GM12891 (cell line): ENCODE data around the gene LIMS1.

Experiments used
- PAX5 ChIP-seq: IDR thresholded peaks from 2 replicates; pipeline ENCODE4 v1.6.1; 2011; ENCODE audit warnings: low read length, moderate library complexity, mild to moderate bottlenecking; ENCODE audit not compliant: insufficient read depth, severe bottlenecking
- POLR2A ChIP-seq: IDR thresholded peaks from 2 replicates; pipeline ENCODE4 v1.6.1; 2011; ENCODE audit warnings: low read depth, low read length, control low read depth
- POLR2AphosphoS5 ChIP-seq: IDR thresholded peaks from 2 replicates; pipeline ENCODE4 v1.6.1; 2011; ENCODE audit warnings: low read depth, low read length, control low read depth
- POU2F2 ChIP-seq: IDR thresholded peaks from 2 replicates; pipeline ENCODE4 v1.6.1; 2011; ENCODE audit warnings: low read depth, mild to moderate bottlenecking, control low read depth, low read length, moderate library complexity
- SPI1 ChIP-seq: IDR thresholded peaks from 2 replicates; pipeline ENCODE4 v1.6.1; 2011; ENCODE audit warnings: low read depth, low read length, control low read depth
- TAF1 ChIP-seq: IDR thresholded peaks from 2 replicates; pipeline ENCODE4 v1.6.1; 2011; ENCODE audit warnings: low read depth, low read length, control low read depth

GRCh38 chr2:108615480-108616090 lies 81.3 kb downstream of the LIMS1 start:
- TF ChIP-seq POLR2A (no peak), POLR2AphosphoS5 (no peak), TAF1 (no peak), PAX5 (no peak), SPI1 (no peak), POU2F2 (no peak)
